Measurements from ENCODE around the gene UPP2.

Gene UPP2

GRCh38 chr2:158104903-158105302 is 3.2 kb downstream of the UPP2 start:
- DNase-seq (ENCODE audit: low spot score), result no peak

- no peak for DNase-seq (ENCODE audit: low spot score)
Observed at GRCh38 chr2:158112992-158113391, 11.3 kb downstream of the UPP2 start.

GRCh38 chr2:158113741-158114295 is 12.1 kb downstream of the UPP2 start:
- DNase-seq (ENCODE audit: low spot score), result no peak

DNA sequence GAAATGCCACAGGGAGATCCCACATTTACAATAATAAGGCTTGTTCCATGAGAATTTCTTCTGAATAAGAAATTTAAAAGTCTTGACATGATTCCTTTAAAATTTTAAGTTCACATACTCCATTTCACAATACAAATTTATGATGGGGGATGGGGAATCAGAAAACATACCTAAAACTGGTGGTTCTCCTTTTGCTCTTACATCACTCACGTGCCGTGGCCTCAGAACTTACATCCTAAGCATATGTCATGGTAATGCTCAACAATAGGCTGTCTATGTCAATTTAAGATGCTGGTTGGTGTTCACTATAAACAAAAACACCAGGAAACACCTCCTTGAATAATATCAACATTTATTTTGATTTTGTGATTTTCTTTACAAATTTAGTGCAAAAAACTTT is 12.8 kb downstream of the UPP2 start:
- DNase-seq (ENCODE audit: low spot score), result no peak

GRCh38 chr2:158115202-158115767 is 13.6 kb downstream of the UPP2 start:
- no peak for DNase-seq (ENCODE audit: low spot score)

GRCh38 chr2:158116936-158117335 is 15.3 kb downstream of the UPP2 start:
- DNase-seq (ENCODE audit: low spot score), result no peak

DNA sequence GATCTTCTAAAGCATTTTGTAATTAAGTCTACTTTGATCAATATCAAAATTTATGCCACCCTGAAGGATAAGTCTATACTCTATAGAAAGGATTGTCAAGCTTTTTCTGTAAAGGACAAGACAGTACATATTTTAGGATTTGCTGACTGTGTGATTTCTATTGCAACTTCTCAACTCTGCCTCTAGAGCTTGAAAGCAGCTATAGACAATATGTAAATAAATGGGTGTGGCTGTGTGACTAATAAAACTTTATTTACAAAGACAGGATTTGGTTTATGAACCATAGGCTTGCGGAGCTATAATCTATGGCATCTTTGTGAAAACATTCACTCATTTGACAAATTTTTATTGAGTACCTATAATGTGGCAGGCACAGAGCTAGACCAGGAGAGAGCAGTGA is 18.4 kb downstream of the UPP2 start:
- DNase-seq (ENCODE audit: low spot score), result no peak

GRCh38 chr2:158120664-158121641 is 19.3 kb downstream of the UPP2 start:
- no peak for DNase-seq (ENCODE audit: low spot score)

GRCh38 chr2:158124896-158125295 is 23.2 kb downstream of the UPP2 start:
- no peak for DNase-seq (ENCODE audit: low spot score)

- no peak for DNase-seq (ENCODE audit: low spot score)
Observed at GRCh38 chr2:158125756-158126498, 24.3 kb downstream of the UPP2 start.

DNA sequence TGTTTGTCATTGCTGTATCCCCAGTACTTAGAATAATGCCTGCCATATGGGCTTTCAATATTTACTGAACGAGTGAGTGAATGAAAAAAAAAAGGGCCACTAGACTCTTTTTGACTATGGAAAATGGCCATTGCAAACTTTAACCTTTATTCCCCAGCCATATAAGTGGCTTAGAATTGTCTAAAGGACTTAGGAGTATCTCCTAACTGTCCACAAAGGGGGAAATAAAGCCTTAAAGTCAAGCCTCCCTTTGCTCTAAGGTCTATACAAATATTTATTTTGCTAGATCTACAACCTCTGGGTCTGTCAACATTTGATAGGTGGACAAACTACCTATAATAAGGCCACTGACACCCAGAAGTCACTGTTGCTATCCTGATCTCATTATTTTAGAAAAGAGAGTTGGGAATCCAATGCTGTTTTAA is 25.7 kb downstream of the UPP2 start:
- DNase-seq (ENCODE audit: low spot score), result no peak

- DNase-seq (ENCODE audit: low spot score), result no peak
Observed at GRCh38 chr2:158128168-158128973, 26.7 kb downstream of the UPP2 start.

- no peak for DNase-seq (ENCODE audit: low spot score)
Observed at GRCh38 chr2:158129037-158129436, 27.4 kb downstream of the UPP2 start.

DNA sequence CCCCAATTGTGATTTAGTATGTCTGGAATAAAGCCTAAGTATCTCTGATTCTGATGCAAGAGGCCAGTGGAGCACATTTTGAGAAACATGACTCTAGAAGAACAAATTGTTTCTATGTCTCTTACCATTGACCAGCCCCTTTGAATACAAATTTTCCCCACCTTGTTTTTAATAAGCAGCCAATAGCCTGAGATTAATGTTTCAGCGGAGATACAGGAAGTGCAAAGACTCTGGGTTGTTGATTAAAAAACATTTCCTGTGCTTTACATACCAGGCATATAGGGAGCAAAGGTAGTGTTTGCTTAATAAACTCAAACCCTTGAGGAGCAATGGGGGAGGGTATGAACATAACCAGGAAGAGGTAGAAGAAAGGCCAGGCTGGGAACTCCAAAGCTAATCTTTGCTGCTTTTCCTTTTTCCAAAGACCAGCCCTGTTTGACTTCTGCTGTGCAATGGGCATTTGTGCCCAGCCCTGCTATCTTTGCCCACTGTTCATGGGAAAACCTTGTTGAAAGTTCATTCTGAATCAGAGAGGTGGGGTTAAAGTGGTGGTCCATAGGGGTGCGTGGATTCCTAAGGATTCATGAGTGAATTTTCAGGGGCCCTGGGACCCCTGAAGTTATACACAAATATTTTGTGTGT is 29.3 kb downstream of the UPP2 start:
- DNase-seq (ENCODE audit: low spot score), result no peak

DNA sequence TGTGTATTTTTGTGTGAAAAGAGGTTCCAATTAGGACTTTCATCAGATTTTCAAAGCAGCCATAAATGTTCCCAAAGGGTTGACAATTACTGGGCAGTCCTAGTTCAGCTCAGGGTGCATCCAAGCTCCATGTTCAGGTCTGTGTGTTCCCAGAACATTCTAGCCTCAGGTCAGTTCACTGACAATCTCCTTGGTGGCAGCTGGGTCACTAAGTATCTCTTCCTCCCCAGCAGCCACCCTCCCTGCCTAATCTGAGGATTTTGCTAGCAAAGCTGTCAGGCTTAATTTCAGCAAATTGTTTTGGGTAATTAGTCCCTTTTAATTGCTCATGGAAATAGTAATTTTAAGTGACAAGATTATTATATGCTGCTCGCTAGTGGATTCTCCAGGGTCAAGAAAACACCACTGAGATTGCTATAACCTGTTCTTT is 29.8 kb downstream of the UPP2 start:
- DNase-seq (ENCODE audit: low spot score), result no peak

DNA sequence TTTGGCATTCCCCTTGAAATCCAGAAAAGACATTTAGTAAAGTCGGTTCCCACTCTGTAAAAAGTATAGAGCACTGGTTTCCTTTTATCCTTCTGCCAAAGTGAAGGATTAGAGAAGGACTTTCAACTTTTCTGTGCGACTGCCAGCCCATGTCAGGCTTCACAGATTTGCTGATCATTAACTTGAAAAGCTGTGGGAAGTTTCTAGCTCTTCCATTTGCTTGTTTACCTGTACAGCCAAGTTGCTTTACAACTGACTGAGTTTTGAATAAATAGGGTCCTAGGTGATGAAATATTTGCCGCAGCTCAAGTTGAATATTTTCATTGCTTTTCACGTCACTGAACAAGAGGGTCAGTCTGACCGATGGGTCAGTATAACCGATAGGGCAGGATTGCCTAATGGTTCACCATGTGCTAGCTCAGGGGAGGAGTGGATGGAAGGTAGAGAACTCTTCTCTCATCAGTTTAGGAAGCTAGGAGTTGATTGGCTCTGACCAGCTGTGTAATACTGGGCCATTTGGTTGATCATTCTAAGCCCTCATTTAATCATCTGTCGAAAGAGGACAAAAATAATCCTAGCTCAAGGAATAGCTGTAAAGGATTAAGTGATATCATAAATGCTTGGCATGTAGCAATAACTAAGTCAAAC is 30.4 kb downstream of the UPP2 start:
- no peak for DNase-seq (ENCODE audit: low spot score)

DNA sequence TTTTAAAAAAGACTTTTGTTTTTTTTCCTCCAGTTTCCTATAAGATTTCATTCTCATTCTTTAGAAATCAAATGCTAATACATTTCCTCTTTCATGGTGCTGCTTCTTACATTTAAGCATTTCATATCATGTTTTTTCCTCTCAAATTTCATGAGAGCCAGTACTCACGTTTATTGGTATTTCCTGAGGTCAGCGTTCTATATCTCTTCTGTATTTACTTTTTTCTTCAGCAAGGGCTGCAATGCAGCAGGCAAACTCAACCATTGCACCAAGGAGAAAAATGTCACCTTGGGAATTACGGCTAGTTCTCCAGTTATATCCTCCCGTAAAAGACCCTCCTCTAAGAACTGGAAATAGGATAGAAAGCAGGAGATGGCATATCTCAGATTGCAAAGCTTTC is 32.4 kb downstream of the UPP2 start:
- no peak for DNase-seq (ENCODE audit: low spot score)

- DNase-seq (ENCODE audit: low spot score), result no peak
Observed at GRCh38 chr2:158134655-158135054, 33.0 kb downstream of the UPP2 start.

- no peak for DNase-seq (ENCODE audit: low spot score)
Observed at GRCh38 chr2:158135096-158135495, 33.4 kb downstream of the UPP2 start.

- DNase-seq (ENCODE audit: low spot score), result no peak
Observed at GRCh38 chr2:158138255-158138654, 36.6 kb downstream of the UPP2 start.

- DNase-seq (ENCODE audit: low spot score), result no peak
Observed at GRCh38 chr2:158140201-158140600, 38.5 kb downstream of the UPP2 start.
